Panc1 (cell line): ENCODE data around the gene OR56A5. TPM values are rescaled to one million over a fixed set of nuclear protein-coding genes. Genes with fewer than 3 reads are reported as not detected.

ENCODE experiments used
- ATAC-seq: fragments of 200-7000 bp; cut with Tn5 transposase; 2 replicates; pipeline ENCODE4 v1.9.1; 2020; ENCODE audit warnings: mild to moderate bottlenecking, moderate library complexity
- BruUV-seq: library from RNA; stranded (reverse); fragments of 400-500 nt; replicated peaks from 2 replicates; lab custom pipeline; 2021; lab: Mats Ljungman, UMichigan
- CTCF ChIA-PET: fragments of 300-600 bp; sonication (Branson Sonifier 250); formaldehyde crosslinking; loops from one replicate; lab custom pipeline; 2022; ENCODE audit warnings: antibody characterized with exemption; lab: Charles Lee
- POLR2A ChIA-PET: fragments of 300-600 bp; sonication (Branson Sonifier 250); formaldehyde crosslinking; loops from one replicate; lab custom pipeline; 2022; ENCODE audit warnings: antibody characterized with exemption; lab: Charles Lee
- DNase-seq: peaks from one replicate; pipeline ENCODE4 v3.0.0-alpha.2; 2010; ENCODE audit warnings: low read depth, low spot score
- H3K27ac ChIP-seq: 2 replicates; pipeline ENCODE4 v1.5.1; 2011; ENCODE audit warnings: mild to moderate bottlenecking, low read length, inconsistent platforms
- H3K27me3 ChIP-seq: fragments of 200-500 bp; sonication (Bioruptor generic); 2 replicates; pipeline ENCODE4 v1.6.0; 2014; ENCODE audit warnings: low read length, inconsistent platforms; ENCODE audit not compliant: control insufficient read depth, insufficient read depth
- H3K36me3 ChIP-seq: fragments of 200-500 bp; sonication (Bioruptor generic); 2 replicates; pipeline ENCODE4 v1.5.1; 2014; ENCODE audit warnings: inconsistent platforms, mild to moderate bottlenecking, low read length, moderate library complexity; ENCODE audit not compliant: control insufficient read depth, insufficient read depth
- H3K4me1 ChIP-seq: 2 replicates; pipeline ENCODE4 v1.5.1; 2011; ENCODE audit warnings: inconsistent platforms, mild to moderate bottlenecking, low read length, moderate library complexity; ENCODE audit not compliant: control insufficient read depth, insufficient read depth
- H3K4me3 ChIP-seq, 2 experiments: 2 replicates each; pipeline ENCODE4 v1.5.1; 2011 to 2012; ENCODE audit warnings: low read depth in 2 of 2, low read length in 2 of 2, mild to moderate bottlenecking in 2 of 2, inconsistent platforms in 1 of 2, moderate library complexity in 1 of 2
- H3K9me3 ChIP-seq: fragments of 200-500 bp; sonication (Bioruptor generic); 2 replicates; pipeline ENCODE4 v1.5.1; 2014; ENCODE audit warnings: low read depth, mild to moderate bottlenecking, inconsistent platforms, low read length, moderate library complexity; ENCODE audit not compliant: control insufficient read depth, insufficient read depth
- CTCF ChIP-seq: fragments of 450-650 bp; IDR thresholded peaks from 2 replicates; pipeline ENCODE4 v1.5.1; 2017; ENCODE audit warnings: mild to moderate bottlenecking
- POLR2AphosphoS5 ChIP-seq: IDR thresholded peaks from 2 replicates; pipeline ENCODE4 v1.6.1; 2012; ENCODE audit warnings: mild to moderate bottlenecking, low read depth, low read length, moderate library complexity
- REST ChIP-seq, 2 experiments: IDR thresholded peaks; 2 replicates each; pipeline ENCODE4 v1.6.1; 2011 to 2012; ENCODE audit warnings: low read depth in 2 of 2, control low read depth in 1 of 2, low read length in 1 of 2, mild to moderate bottlenecking in 1 of 2, moderate library complexity in 1 of 2; ENCODE audit not compliant: insufficient read depth in 1 of 2
- SIN3A ChIP-seq: IDR thresholded peaks from 2 replicates; pipeline ENCODE4 v1.6.1; 2012; ENCODE audit warnings: low read depth, mild to moderate bottlenecking, low read length, moderate library complexity, borderline replicate concordance; ENCODE audit not compliant: insufficient read depth
- TCF7L2 ChIP-seq: IDR thresholded peaks from 2 replicates; pipeline ENCODE4 v1.6.1; 2011; ENCODE audit warnings: mild to moderate bottlenecking, low read depth, low read length, inconsistent platforms
- in situ Hi-C: cut with HindIII; loops from 2 replicates; pipeline ENCODE4 v1.10.0; 2016; ENCODE audit warnings: low sequenced_read_pairs, low pct_unique_long_range_greater_than_20kb
- intact Hi-C: fragments of 100-400 bp; cut with micrococcal nuclease; formaldehyde crosslinking; loops from one replicate; pipeline ENCODE4 v1.10.0; 2022; ENCODE audit not compliant: unreplicated experiment
- total RNA-seq: library from RNA; stranded (reverse); gene quantifications from one replicate; pipeline ENCODE4 v1.2.1, GENCODE V29; 2021; ENCODE audit not compliant: unreplicated experiment

The OR56A5 gene
- total RNA-seq, 1 experiment from 2014 or later = not detected

GRCh38 chr11:5941951-5942350 lies 26.3 kb downstream of the OR56A5 start, which contains the start of gene OR56A3:
Gene OR56A3 (plus strand): TSS chr11:5942251. CDS start chr11:5947347, 5,096 bp downstream.
- in situ Hi-C loops = no loop called here
- DNase-seq (no peak), ATAC-seq (no peak)
- no peak within 1 kb of the TSS for H3K4me3 ChIP-seq
- no peak for TF ChIP-seq POLR2AphosphoS5
- no peak for TF ChIP-seq REST (IDR thresholded peaks at IDR 0.05; ENCODE audit: insufficient read depth in 1 of 2, low read depth in 2 of 2, low read length in 1 of 2)
- H3K4me1 ChIP-seq = no peaks in the 10 kb centered on the region
- BruUV-seq = no TSS peak
- ChIA-PET POLR2A (no interaction called here), CTCF (no interaction called here)
- intact Hi-C loops = no loop called here
- no peak within 1 kb of the TSS for H3K27ac ChIP-seq
- no peaks in the 10 kb centered on the region; the same call in 1 of the 2 replicates for H3K27me3 ChIP-seq
- no peaks in the 10 kb centered on the region for H3K36me3 ChIP-seq
- no peaks in the 10 kb centered on the region for H3K9me3 ChIP-seq

- Histone ChIP-seq H3K27me3 (no peaks in the 10 kb centered on the region; the same call in 1 of the 2 replicates), H3K4me3 (no peak overlapping the region), H3K27ac (no peak overlapping the region), H3K36me3 (no peaks in the 10 kb centered on the region), H3K4me1 (no peaks in the 10 kb centered on the region), H3K9me3 (peaks cover 3% of the 10 kb centered on the region; the same call in 1 of the 2 replicates)
- intact Hi-C loops = no loop called here
- DNase-seq (no peak), ATAC-seq (no peak)
- ChIA-PET POLR2A (no interaction called here), CTCF (no interaction called here)
- TF ChIP-seq SIN3A (no peak), CTCF (no peak)
- in situ Hi-C loops = no loop called here
- no TSS peak for BruUV-seq
Observed at GRCh38 chr11:5940748-5941147, 27.5 kb downstream of the OR56A5 start.

- no peak overlapping the region for H3K27ac ChIP-seq
- no peaks in the 10 kb centered on the region for H3K4me1 ChIP-seq
- no peaks in the 10 kb centered on the region for H3K36me3 ChIP-seq
- DNase-seq (no peak), ATAC-seq (no peak)
- in situ Hi-C loops (no loop called here), intact Hi-C loops (no loop called here)
- CTCF ChIA-PET = no interaction called here
- no peak overlapping the region for H3K4me3 ChIP-seq
- POLR2A ChIA-PET = no interaction called here
- BruUV-seq = no TSS peak
- H3K27me3 ChIP-seq = no peaks in the 10 kb centered on the region; the same call in 1 of the 2 replicates
- peaks cover 3% of the 10 kb centered on the region; the same call in 1 of the 2 replicates for H3K9me3 ChIP-seq
- TF ChIP-seq TCF7L2 (no peak), REST (IDR thresholded peaks at IDR 0.05; ENCODE audit: insufficient read depth in 1 of 2, low read depth in 2 of 2, low read length in 1 of 2) (no peak), CTCF (no peak), SIN3A (no peak), POLR2AphosphoS5 (no peak)
Observed at GRCh38 chr11:5938603-5938965, 29.7 kb downstream of the OR56A5 start.
